Mucosa of descending colon (tissue), 3 donors: Measurements from ENCODE around the gene FAM83E. TPM values are rescaled to one million over a fixed set of nuclear protein-coding genes. Genes with fewer than 3 reads are reported as not detected.

Experiments used
- ATAC-seq: fragments of 200-7000 bp; cut with Tn5 transposase; one replicate; pipeline ENCODE4 v1.9.1; 2020; ENCODE audit warnings: mild to moderate bottlenecking, moderate library complexity
- DNase-seq, 3 donors: peaks; one replicate each; pipeline ENCODE4 v3.0.0-alpha.2; 2020
- H3K36me3 ChIP-seq: fragments of 200-600 bp; one replicate; pipeline ENCODE4 v1.8.0; 2021; ENCODE audit warnings: low read depth, mild to moderate bottlenecking
- H3K4me1 ChIP-seq: fragments of 200-600 bp; one replicate; pipeline ENCODE4 v1.8.0; 2021; ENCODE audit warnings: low read depth, mild to moderate bottlenecking
- H3K4me3 ChIP-seq: fragments of 200-600 bp; one replicate; pipeline ENCODE4 v1.8.0; 2021; ENCODE audit warnings: mild to moderate bottlenecking
- H3K9me3 ChIP-seq: fragments of 200-600 bp; one replicate; pipeline ENCODE4 v1.8.0; 2021; ENCODE audit warnings: mild to moderate bottlenecking
- intact Hi-C, 2 donors: fragments of 100-400 bp; cut with DNase I in 1 of 2; cut with micrococcal nuclease in 1 of 2; formaldehyde crosslinking; loops; one replicate each; pipeline versions ENCODE4 v1.11.0 to v1.11.1; 2022; cut with DNase I, micrococcal nuclease
- total RNA-seq, 3 donors: library from RNA; stranded (reverse); fragmentation: NEBNext Ultra II Directional in 2 of 3; extraction: Animal tissue kit (Norgen Biotek cat#: 25700) in 2 of 3; gene quantifications; one replicate each; pipeline versions ENCODE4 v1.2.1 to v1.2.4, GENCODE V29; 2021 to 2023
- TF ChIP-seq, protein P1 (sequence below): fragments of 200-600 bp; IDR thresholded peaks from one replicate; pipeline ENCODE4 v1.8.0; 2022; ENCODE audit warnings: antibody characterized with exemption, mild to moderate bottlenecking
- donor health status: DM: no; HTN: no; CAD: no; lungs with moderate emphysema.
- donor health status: DM: no; HTN: no; CAD: no.
- donor health status: DM: no; HTN: yes; CAD: no.

The FAM83E gene
- total RNA-seq, 3 donors from 2014 or later, result 97.8 to 180 (median 175) TPM

DNA sequence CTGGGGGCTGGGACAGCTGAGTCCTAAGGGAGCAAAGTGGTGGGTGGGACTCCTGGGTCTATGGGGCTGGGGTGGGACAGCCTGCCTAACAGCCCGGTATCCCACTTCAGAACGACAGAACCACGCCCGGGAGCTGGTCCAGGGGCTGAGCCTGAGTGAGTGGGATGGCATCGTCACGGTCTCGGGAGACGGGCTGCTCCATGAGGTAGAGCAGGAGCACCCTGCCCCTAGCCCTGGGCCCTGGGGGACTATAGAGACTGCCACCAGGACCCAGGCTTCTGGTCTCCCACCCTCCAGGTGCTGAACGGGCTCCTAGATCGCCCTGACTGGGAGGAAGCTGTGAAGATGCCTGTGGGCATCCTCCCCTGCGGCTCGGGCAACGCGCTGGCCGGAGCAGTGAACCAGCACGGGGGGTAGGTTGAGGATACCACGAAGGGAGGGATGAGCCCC is 13.0 kb upstream of the FAM83E start:
- no peak for ATAC-seq
- Histone ChIP-seq H3K9me3 (no peaks in the 10 kb centered on the region), H3K4me1 (peaks cover 59% of the 10 kb centered on the region), H3K36me3 (no peaks in the 10 kb centered on the region), H3K4me3 (no peak overlapping the region)
- DNase-seq, result peak; percentile 36 to 57 (median 41)
- TF ChIP-seq, protein P1, sequence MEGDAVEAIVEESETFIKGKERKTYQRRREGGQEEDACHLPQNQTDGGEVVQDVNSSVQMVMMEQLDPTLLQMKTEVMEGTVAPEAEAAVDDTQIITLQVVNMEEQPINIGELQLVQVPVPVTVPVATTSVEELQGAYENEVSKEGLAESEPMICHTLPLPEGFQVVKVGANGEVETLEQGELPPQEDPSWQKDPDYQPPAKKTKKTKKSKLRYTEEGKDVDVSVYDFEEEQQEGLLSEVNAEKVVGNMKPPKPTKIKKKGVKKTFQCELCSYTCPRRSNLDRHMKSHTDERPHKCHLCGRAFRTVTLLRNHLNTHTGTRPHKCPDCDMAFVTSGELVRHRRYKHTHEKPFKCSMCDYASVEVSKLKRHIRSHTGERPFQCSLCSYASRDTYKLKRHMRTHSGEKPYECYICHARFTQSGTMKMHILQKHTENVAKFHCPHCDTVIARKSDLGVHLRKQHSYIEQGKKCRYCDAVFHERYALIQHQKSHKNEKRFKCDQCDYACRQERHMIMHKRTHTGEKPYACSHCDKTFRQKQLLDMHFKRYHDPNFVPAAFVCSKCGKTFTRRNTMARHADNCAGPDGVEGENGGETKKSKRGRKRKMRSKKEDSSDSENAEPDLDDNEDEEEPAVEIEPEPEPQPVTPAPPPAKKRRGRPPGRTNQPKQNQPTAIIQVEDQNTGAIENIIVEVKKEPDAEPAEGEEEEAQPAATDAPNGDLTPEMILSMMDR, result no peak
- intact Hi-C loops, result no loop called here

DNA sequence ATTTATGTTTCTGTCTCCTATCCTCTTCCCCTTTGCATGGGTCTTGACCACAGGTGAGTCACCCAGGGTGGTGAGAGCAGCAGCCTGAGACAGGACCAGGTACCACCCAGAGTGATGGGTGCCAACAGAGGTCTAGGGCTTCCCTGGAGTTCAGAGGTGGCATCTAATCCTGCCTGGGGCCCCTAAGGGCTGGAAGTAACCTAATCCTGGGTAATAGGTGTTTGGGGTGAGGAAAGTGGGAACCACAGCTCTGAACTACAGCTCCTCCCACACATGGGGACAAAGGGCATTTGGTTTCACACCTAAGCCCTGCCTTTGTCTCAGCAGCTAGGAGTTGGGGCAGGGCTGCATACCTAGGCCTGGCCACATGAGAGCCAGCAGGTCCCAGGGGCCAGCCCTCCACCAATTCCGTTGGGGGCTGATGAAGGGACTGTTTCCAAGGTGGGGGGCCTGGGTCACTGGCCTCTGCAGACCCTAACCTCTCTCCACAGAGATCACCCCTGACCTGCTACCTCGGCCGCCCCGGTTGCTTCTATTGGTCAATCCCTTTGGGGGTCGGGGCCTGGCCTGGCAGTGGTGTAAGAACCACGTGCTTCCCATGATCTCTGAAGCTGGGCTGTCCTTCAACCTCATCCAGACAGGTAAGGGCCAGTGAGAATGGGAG is 12.5 kb upstream of the FAM83E start:
- no peaks in the 10 kb centered on the region for H3K36me3 ChIP-seq
- TF ChIP-seq, protein P1, result no peak
- ATAC-seq (peak; percentile 43), DNase-seq (peak; percentile 69 to 76 (median 71))
- intact Hi-C loops, result no loop called here
- H3K4me3 ChIP-seq, result no peak overlapping the region
- H3K9me3 ChIP-seq, result no peaks in the 10 kb centered on the region
- peaks cover 54% of the 10 kb centered on the region for H3K4me1 ChIP-seq

DNA sequence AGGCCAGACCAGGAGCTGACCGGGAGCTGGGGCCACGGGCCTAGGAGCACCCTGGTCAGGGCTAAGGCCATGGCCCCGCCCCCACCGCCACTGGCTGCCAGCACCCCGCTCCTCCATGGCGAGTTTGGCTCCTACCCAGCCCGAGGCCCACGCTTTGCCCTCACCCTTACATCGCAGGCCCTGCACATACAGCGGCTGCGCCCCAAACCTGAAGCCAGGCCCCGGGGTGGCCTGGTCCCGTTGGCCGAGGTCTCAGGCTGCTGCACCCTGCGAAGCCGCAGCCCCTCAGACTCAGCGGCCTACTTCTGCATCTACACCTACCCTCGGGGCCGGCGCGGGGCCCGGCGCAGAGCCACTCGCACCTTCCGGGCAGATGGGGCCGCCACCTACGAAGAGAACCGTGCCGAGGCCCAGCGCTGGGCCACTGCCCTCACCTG is 11.0 kb upstream of the FAM83E start:
- Histone ChIP-seq H3K9me3 (no peaks in the 10 kb centered on the region), H3K36me3 (no peaks in the 10 kb centered on the region), H3K4me1 (peaks cover 45% of the 10 kb centered on the region), H3K4me3 (no peak overlapping the region)
- peak; percentile 39 to 76 (median 64) for DNase-seq
- intact Hi-C loops, result no loop called here
- no peak for ATAC-seq
- TF ChIP-seq, protein P1, result no peak

DNA sequence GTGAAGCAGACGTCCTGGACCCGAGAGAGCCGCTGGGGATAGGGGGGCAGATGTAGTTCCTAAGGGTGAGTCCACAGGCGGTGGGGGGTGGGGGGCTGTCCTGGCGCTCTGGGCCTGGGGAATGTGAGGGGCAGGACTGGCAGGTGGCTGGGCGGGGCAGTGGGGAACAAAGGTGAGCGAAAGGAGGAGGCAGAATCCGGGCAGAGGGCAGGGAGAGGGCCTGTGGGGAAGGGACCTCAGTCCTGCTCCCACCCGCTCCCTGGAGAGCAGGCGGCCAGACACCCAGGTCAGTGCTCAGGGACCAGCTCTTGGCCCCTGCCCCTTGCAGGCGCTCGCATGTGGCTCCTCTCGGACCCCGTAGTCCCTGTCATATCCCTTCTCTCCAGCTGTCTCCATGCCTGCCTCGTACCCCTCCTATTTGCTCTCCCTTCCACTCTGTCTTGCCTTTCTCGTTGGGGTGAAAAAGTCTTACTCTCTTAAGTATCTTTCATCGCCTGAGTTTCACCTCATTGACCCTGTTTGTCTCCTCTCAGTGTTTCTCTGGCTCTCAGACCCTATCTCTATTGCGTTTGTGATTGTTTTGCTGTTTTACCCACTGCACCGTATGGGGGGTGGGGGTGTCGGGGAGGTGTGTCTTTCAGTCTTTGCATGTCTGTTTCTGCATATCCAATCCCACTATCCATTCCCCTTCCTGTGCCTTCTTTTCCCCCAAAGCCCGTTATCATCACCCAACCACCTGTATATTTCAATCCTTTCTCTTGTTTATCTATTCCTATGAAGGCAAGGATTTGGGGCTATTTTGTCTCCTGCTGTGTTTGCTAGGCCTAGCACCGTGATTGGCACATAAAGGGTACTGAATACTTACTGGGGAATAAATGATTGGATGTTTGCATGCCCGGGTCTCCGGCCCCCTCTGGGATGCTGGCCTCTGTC is 10.2 kb upstream of the FAM83E start:
- peak; percentile 53 for ATAC-seq

GRCh38 chr19:48624067-48624594 is 9.3 kb upstream of the FAM83E start:
- H3K36me3 ChIP-seq, result peaks cover 2% of the 10 kb centered on the region
- no peaks in the 10 kb centered on the region for H3K9me3 ChIP-seq
- H3K4me1 ChIP-seq, result peaks cover 38% of the 10 kb centered on the region
- intact Hi-C loops, result no loop called here
- TF ChIP-seq, protein P1, result no peak
- DNase-seq (peak; percentile 98 to 99 (median 99)), ATAC-seq (peak; percentile 80)
- peak overlapping the region; percentile 20 for H3K4me3 ChIP-seq

More for the DNA sequence above, 10.2 kb upstream of the FAM83E start:
- TF ChIP-seq, protein P1, result no peak
- Histone ChIP-seq H3K4me3 (no peak overlapping the region), H3K9me3 (no peaks in the 10 kb centered on the region), H3K36me3 (no peaks in the 10 kb centered on the region), H3K4me1 (peaks cover 38% of the 10 kb centered on the region)
- DNase-seq, result peak; percentile 76 to 85 (median 83)
- intact Hi-C loops, result no loop called here
